ENCODE measurements around the gene NDC1. TPM values are rescaled to one million over a fixed set of nuclear protein-coding genes. Genes with fewer than 3 reads are reported as not detected.
"Not testable (repeated sequence)": the region's sequence is repeated elsewhere in the genome, so short reads cannot be mapped to it uniquely, and the experiment has no call there.

Gene NDC1
- 10 to 100 TPM; 15.3 to 20.6 TPM for total RNA-seq

GRCh38 chr1:53837924-53838653, at the start of gene NDC1:
NDC1 (minus strand) TSS chr1:53838296; CDS start chr1:53838261, 35 bp downstream.
- H3K4me3 ChIP-seq, result peak within 1 kb of the TSS; percentile 83 to 84
- under 1% methylated on average over 55 of the region's 59 CpGs for WGBS
- H3K36me3 ChIP-seq, result no peaks in the 10 kb centered on the region
- no peaks in the 10 kb centered on the region for H3K9me3 ChIP-seq
- peak; percentile 26 for TF ChIP-seq POLR2A (IDR thresholded peaks at IDR 0.05)
- peak; percentile 99 for TF ChIP-seq POLR2AphosphoS5 (IDR thresholded peaks at IDR 0.05)
- TF ChIP-seq CTCF (IDR thresholded peaks at IDR 0.05), result peak in 2 of 4 experiments; percentile 39 to 46
- peak within 1 kb of the TSS; percentile 89 to 91 for H3K27ac ChIP-seq
- no peaks in the 10 kb centered on the region for H3K4me1 ChIP-seq (replicated peaks)
- H3K27me3 ChIP-seq (replicated peaks; ENCODE audit: insufficient read depth), result no peaks in the 10 kb centered on the region
- intact Hi-C loops (cut with DNase I), result loop anchor here (10.0 kb wide), 1 partner anchor 353 kb away; no protein-coding TSS in a partner anchor
- DNase-seq (ENCODE audit: low spot score), result peak; percentile 94

GRCh38 chr1:53883600-53883999, 45.5 kb upstream of the NDC1 start:
- intact Hi-C loops (cut with DNase I); H3K4me1 ChIP-seq (replicated peaks); H3K27me3 ChIP-seq (replicated peaks; ENCODE audit: insufficient read depth); DNase-seq (ENCODE audit: low spot score); H3K9me3 ChIP-seq; H3K4me3 ChIP-seq; H3K36me3 ChIP-seq; H3K27ac ChIP-seq: not testable (repeated sequence)
- 97% methylated on average over 6 of the region's 6 CpGs for WGBS

- 98% methylated on average over 2 of the region's 2 CpGs for WGBS
- H3K36me3 ChIP-seq; H3K4me3 ChIP-seq; DNase-seq (ENCODE audit: low spot score); H3K9me3 ChIP-seq; H3K4me1 ChIP-seq (replicated peaks); H3K27ac ChIP-seq; H3K27me3 ChIP-seq (replicated peaks; ENCODE audit: insufficient read depth); intact Hi-C loops (cut with DNase I): not testable (repeated sequence)
Measured at GRCh38 chr1:53881853-53882252, 43.8 kb upstream of the NDC1 start.

- DNase-seq (ENCODE audit: low spot score), result no peak
- H3K27me3 ChIP-seq (replicated peaks; ENCODE audit: insufficient read depth), result no peaks in the 10 kb centered on the region
- no peaks in the 10 kb centered on the region for H3K9me3 ChIP-seq
- no peaks in the 10 kb centered on the region for H3K36me3 ChIP-seq
- H3K4me1 ChIP-seq (replicated peaks), result no peaks in the 10 kb centered on the region
- 45% methylated on average over 5 of the region's 5 CpGs for WGBS
- TF ChIP-seq POLR2A (IDR thresholded peaks at IDR 0.05) (no peak), CTCF (IDR thresholded peaks at IDR 0.05) (peak; percentile 23 to 65 (median 60))
- H3K27ac ChIP-seq, result no peak overlapping the region
- no peak overlapping the region for H3K4me3 ChIP-seq
- intact Hi-C loops (cut with DNase I), result no loop called here
Measured at GRCh38 chr1:53878492-53879105, 40.5 kb upstream of the NDC1 start.

GRCh38 chr1:53875150-53875549, 37.1 kb upstream of the NDC1 start:
- H3K27ac ChIP-seq; H3K27me3 ChIP-seq (replicated peaks; ENCODE audit: insufficient read depth); H3K36me3 ChIP-seq; H3K4me1 ChIP-seq (replicated peaks); H3K9me3 ChIP-seq; intact Hi-C loops (cut with DNase I); H3K4me3 ChIP-seq; DNase-seq (ENCODE audit: low spot score): not testable (repeated sequence)
- 100% methylated on average over 2 of the region's 2 CpGs for WGBS

- intact Hi-C loops (cut with DNase I), result no loop called here
- WGBS, result 68% methylated on average over 5 of the region's 5 CpGs
Measured at GRCh38 chr1:53871773-53872484, 33.8 kb upstream of the NDC1 start.

More at GRCh38 chr1:53871773-53872484, 33.8 kb upstream of the NDC1 start:
- Histone ChIP-seq H3K4me3 (no peak overlapping the region), H3K36me3 (peaks cover 0 to 6% of the 10 kb centered on the region in 2 donors), H3K4me1 (replicated peaks) (no peaks in the 10 kb centered on the region), H3K27ac (no peak overlapping the region), H3K9me3 (no peaks in the 10 kb centered on the region), H3K27me3 (replicated peaks; ENCODE audit: insufficient read depth) (no peaks in the 10 kb centered on the region)
- no peak for DNase-seq (ENCODE audit: low spot score)
- TF ChIP-seq POLR2AphosphoS5 (IDR thresholded peaks at IDR 0.05), result no peak

Measured in prostate gland (tissue), 2 donors.